HG02970 (cell line): ENCODE data around the gene ARHGEF11.
"Not testable (repeated sequence)": the region's sequence is repeated elsewhere in the genome, so short reads cannot be mapped to it uniquely, and the experiment has no call there.

Experiments used
- ATAC-seq: cut with Tn5 transposase; IDR thresholded peaks from one replicate; pipeline ENCODE4 v1.9.1; 2021; ENCODE audit warnings: mild to moderate bottlenecking, moderate library complexity, moderate number of reproducible peaks; ENCODE audit not compliant: unreplicated experiment, low FRiP score

ARHGEF11 gene, protein sequence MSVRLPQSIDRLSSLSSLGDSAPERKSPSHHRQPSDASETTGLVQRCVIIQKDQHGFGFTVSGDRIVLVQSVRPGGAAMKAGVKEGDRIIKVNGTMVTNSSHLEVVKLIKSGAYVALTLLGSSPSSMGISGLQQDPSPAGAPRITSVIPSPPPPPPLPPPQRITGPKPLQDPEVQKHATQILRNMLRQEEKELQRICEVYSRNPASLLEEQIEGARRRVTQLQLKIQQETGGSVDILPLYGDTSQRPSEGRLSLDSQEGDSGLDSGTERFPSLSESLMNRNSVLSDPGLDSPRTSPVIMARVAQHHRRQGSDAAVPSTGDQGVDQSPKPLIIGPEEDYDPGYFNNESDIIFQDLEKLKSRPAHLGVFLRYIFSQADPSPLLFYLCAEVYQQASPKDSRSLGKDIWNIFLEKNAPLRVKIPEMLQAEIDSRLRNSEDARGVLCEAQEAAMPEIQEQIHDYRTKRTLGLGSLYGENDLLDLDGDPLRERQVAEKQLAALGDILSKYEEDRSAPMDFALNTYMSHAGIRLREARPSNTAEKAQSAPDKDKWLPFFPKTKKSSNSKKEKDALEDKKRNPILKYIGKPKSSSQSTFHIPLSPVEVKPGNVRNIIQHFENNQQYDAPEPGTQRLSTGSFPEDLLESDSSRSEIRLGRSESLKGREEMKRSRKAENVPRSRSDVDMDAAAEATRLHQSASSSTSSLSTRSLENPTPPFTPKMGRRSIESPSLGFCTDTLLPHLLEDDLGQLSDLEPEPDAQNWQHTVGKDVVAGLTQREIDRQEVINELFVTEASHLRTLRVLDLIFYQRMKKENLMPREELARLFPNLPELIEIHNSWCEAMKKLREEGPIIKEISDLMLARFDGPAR (N-terminal part only)

GRCh38 chr1:157045250-157046218 is at the start of gene ARHGEF11:
TSS of gene ARHGEF11 (minus strand) at chr1:157045742. CDS start at chr1:157044330, 1,412 bp downstream.
- no peak for ATAC-seq

DNA sequence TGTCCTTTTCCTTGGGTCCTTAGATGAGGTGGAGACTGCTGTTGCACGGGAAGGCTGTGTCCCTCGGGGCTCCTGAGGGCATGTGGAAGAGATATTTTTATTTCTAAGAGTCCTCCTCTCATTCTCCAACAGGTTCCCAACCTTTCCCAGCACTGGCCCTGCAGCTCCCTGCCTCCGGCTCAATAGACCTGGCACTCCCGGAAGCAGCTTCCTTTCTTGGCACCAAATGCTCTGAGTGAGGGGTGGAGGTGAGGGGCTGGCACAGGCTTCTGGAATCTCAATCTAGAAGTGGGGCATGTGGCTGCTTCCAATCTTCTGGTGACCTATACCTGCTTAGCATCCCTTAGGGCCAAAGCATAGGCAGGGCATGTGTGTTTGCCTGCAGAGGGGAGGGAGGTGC is 49.5 kb upstream of the ARHGEF11 start:
- no peak for ATAC-seq

- ATAC-seq = no peak
These were observed 47.3 kb upstream of the ARHGEF11 start for GRCh38 chr1:157092831-157093230.

- ATAC-seq = no peak
These were observed 46.2 kb upstream of the ARHGEF11 start for GRCh38 chr1:157091668-157092273.

DNA sequence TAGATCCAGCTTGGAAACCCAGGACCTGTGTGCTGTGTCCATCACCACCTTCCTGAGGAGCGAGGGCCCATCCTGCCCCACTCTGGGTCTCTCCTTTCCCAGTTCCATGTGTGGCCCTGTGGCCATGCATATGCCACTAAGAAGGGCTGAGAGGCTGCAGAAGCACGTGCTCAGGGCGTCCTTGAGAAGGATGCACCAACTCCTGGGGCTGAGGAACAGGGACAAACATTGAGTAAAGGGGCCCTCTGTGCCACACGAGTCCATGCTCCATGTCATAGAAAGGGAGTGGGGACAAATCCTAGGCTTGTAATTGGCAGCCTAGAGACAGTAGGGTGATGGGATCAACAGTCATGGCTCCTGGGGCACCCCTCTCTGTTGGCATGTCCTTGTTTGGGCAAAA is 45.6 kb upstream of the ARHGEF11 start:
- no peak for ATAC-seq

GRCh38 chr1:157090771-157091170 is 45.2 kb upstream of the ARHGEF11 start:
- no peak for ATAC-seq

- no peak for ATAC-seq
These were observed 44.7 kb upstream of the ARHGEF11 start for GRCh38 chr1:157090196-157090647.

DNA sequence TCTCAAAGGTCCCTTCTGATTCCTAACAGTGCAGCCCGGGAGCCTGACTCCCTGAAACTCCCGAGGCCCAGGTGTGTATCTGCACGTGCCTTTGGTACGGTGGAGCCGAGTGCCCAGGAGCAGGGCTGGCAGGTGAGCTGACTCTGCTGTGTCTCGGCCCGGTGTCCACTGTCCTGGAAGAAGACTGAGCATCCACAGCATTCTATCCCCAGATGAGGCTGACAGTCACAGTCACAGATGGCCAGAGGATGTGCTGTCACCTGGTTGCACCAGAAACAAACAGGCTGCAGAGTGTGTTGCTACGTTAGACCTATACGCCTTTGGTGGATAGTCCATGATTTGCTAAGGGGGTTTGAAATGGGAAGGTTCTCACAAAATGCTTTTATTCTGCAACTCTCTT is 44.2 kb upstream of the ARHGEF11 start:
- ATAC-seq = no peak

DNA sequence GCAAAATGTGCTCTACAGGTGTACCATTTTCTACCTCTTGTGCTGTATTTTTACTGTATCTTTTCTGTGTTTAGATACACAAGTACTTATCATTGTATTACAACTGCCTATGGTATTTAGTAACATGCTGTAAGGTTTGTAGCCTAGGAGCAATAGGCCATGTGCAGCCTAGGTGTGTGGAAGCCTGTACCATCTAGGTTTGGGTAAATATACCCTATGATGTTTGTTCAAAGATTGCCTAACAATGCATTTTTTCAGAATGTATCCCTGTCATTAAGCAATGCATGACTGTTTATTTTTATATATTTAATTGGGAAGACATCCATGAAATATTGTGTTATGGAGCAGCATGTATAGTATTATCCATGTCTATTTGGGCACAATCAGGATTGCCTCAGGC is 43.1 kb upstream of the ARHGEF11 start:
- no peak for ATAC-seq

DNA sequence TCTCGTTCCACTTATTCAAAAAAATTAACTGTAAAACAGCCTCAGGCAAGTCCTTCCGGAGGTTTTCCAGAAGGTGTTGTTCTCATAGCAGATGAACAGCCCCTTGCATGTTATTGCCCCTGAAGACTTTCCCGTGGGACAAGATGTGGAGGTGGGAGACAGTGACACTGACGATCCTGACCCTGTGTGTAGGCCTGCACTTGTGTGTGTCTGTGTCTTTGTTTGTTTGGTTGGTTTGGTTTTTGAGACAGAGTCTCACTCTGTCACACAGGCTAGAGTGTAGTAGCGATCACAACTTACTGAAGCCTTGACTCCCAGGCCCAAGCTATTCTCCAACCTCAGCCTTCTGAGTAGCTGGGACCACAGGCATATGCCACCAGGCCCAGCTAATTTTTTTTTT is 41.5 kb upstream of the ARHGEF11 start:
- no peak for ATAC-seq

DNA sequence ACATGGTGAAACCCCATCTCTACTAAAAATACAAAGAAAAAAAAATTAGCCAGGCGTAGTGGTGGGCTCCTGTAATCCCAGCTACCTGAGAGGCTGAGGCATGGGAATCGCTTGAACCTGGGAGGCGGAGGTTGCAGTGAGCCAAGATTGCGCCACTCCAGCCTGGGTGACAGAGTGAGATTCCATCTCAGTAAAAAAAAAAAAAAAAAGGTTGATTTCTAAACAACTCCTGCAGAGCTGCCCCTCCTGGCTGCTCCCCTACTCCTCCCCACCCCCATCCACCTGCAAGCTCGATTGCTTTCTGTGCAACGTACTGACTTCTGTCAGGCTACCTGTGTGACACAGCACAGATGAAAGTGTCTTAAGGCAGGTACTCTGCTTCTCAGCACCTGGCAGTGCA is 40.8 kb upstream of the ARHGEF11 start:
- ATAC-seq = no peak

GRCh38 chr1:157085421-157085820 is 39.9 kb upstream of the ARHGEF11 start:
- ATAC-seq = no peak

- no peak for ATAC-seq
These were observed 39.2 kb upstream of the ARHGEF11 start for GRCh38 chr1:157084720-157085119.

DNA sequence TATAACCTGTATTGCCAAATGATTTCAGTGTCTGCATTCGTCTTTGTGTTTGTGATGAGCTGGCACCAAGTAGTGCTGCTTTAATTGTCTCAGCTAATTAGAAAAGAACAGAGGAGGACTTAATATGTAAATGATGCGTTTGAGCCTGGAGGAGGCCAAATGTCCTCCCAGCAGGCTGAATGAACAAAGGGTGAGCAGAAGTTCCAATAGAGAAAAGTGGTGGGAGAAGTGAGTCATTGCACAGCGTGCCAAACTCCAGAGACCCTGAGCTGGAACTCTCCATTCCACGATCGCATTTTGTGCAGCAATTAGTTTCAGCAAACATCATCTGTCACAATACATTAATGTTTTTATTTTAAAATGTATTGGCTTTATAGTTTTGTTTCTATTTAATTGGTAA is 36.2 kb upstream of the ARHGEF11 start:
- no peak for ATAC-seq

GRCh38 chr1:157080714-157081113 is 35.2 kb upstream of the ARHGEF11 start:
- no peak for ATAC-seq

DNA sequence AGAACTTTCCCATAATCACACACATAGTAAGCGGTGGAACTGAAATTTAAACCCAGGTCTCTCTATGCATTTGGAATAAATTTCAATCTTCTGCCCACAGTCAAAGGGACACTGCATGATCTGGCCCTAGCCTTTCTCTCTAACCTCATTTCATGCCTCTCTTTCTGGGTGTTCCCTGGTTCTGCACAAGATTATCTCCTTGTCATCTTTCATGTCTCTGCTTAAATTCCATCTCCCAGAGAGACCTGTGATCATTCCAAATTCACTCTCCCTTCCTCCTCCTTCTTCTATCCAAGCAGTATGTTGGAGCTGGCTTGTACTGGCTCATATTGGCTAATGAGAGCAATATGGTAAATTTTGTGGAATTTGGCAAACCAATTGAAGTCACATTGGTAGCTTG is 31.9 kb upstream of the ARHGEF11 start:
- ATAC-seq = no peak

GRCh38 chr1:157073944-157074685 is 28.6 kb upstream of the ARHGEF11 start:
- no peak for ATAC-seq

DNA sequence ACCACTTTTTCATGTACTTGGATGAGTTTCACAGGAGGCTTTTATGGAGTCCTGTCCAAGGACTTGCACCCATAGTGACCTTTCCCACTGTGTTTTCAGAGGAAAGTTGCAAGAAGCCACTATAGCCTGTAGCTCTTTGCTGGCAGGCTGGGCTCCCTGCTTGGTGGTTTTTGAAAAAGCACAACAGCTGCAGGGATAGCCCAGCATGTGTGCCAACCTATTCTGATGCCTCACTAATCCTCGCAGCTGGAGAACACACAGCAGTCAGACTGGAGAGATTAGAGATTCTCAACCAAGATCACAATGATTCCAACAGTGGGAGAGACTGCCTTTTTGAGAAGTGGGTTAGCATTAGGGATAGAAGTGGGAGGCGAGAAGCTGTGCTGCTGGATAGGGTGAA is 24.1 kb upstream of the ARHGEF11 start:
- ATAC-seq = no peak

GRCh38 chr1:157059241-157059640 is 13.7 kb upstream of the ARHGEF11 start:
- not testable (repeated sequence) for ATAC-seq
